ENCODE data around the gene NAT16. TPM values are rescaled to one million over a fixed set of nuclear protein-coding genes. Genes with fewer than 3 reads are reported as not detected.

NAT16 gene
- total and polyA plus RNA-seq, 2 of the 8 experiments (the other 6 are each of a cell fraction or from before 2014, with no cell fraction given): 0.26 to 0.84 TPM

DNA sequence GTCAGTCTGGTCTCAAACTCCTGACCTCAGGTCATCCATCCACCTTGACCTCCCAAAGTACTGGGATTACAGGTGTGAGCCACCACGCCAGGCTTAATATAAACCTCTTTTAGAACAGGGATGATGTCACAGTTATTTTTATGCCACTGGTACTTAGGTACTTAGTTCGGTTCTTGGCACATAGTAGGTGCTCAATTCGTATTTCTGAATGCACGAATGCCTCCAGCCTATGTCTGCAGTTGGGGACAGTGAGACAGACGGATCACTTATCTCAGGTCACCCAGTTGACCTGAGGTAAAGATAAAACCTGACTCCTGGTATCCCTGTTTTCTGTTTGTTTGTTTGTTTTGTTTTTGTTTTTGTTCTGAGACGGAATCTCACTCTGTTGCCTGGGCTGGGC is 6.1 kb upstream of the NAT16 start (continued):
- TF ChIP-seq, protein P1, sequence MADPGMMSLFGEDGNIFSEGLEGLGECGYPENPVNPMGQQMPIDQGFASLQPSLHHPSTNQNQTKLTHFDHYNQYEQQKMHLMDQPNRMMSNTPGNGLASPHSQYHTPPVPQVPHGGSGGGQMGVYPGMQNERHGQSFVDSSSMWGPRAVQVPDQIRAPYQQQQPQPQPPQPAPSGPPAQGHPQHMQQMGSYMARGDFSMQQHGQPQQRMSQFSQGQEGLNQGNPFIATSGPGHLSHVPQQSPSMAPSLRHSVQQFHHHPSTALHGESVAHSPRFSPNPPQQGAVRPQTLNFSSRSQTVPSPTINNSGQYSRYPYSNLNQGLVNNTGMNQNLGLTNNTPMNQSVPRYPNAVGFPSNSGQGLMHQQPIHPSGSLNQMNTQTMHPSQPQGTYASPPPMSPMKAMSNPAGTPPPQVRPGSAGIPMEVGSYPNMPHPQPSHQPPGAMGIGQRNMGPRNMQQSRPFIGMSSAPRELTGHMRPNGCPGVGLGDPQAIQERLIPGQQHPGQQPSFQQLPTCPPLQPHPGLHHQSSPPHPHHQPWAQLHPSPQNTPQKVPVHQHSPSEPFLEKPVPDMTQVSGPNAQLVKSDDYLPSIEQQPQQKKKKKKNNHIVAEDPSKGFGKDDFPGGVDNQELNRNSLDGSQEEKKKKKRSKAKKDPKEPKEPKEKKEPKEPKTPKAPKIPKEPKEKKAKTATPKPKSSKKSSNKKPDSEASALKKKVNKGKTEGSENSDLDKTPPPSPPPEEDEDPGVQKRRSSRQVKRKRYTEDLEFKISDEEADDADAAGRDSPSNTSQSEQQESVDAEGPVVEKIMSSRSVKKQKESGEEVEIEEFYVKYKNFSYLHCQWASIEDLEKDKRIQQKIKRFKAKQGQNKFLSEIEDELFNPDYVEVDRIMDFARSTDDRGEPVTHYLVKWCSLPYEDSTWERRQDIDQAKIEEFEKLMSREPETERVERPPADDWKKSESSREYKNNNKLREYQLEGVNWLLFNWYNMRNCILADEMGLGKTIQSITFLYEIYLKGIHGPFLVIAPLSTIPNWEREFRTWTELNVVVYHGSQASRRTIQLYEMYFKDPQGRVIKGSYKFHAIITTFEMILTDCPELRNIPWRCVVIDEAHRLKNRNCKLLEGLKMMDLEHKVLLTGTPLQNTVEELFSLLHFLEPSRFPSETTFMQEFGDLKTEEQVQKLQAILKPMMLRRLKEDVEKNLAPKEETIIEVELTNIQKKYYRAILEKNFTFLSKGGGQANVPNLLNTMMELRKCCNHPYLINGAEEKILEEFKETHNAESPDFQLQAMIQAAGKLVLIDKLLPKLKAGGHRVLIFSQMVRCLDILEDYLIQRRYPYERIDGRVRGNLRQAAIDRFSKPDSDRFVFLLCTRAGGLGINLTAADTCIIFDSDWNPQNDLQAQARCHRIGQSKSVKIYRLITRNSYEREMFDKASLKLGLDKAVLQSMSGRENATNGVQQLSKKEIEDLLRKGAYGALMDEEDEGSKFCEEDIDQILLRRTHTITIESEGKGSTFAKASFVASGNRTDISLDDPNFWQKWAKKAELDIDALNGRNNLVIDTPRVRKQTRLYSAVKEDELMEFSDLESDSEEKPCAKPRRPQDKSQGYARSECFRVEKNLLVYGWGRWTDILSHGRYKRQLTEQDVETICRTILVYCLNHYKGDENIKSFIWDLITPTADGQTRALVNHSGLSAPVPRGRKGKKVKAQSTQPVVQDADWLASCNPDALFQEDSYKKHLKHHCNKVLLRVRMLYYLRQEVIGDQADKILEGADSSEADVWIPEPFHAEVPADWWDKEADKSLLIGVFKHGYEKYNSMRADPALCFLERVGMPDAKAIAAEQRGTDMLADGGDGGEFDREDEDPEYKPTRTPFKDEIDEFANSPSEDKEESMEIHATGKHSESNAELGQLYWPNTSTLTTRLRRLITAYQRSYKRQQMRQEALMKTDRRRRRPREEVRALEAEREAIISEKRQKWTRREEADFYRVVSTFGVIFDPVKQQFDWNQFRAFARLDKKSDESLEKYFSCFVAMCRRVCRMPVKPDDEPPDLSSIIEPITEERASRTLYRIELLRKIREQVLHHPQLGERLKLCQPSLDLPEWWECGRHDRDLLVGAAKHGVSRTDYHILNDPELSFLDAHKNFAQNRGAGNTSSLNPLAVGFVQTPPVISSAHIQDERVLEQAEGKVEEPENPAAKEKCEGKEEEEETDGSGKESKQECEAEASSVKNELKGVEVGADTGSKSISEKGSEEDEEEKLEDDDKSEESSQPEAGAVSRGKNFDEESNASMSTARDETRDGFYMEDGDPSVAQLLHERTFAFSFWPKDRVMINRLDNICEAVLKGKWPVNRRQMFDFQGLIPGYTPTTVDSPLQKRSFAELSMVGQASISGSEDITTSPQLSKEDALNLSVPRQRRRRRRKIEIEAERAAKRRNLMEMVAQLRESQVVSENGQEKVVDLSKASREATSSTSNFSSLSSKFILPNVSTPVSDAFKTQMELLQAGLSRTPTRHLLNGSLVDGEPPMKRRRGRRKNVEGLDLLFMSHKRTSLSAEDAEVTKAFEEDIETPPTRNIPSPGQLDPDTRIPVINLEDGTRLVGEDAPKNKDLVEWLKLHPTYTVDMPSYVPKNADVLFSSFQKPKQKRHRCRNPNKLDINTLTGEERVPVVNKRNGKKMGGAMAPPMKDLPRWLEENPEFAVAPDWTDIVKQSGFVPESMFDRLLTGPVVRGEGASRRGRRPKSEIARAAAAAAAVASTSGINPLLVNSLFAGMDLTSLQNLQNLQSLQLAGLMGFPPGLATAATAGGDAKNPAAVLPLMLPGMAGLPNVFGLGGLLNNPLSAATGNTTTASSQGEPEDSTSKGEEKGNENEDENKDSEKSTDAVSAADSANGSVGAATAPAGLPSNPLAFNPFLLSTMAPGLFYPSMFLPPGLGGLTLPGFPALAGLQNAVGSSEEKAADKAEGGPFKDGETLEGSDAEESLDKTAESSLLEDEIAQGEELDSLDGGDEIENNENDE (IDR thresholded peaks at IDR 0.05; ENCODE audit: insufficient replicate concordance, low read length): no peak
- no peak for TF ChIP-seq ASH2L (IDR thresholded peaks at IDR 0.05; ENCODE audit: low read length)
- TF ChIP-seq SIN3A (conservative IDR thresholded peaks at IDR 0.05 in 1 of 2, IDR thresholded peaks at IDR 0.05 in 1 of 2; ENCODE audit: low read depth in 1 of 2, low read length in 2 of 2): no peak
- no peak for TF ChIP-seq SAP30 (IDR thresholded peaks at IDR 0.05; ENCODE audit: insufficient read depth, insufficient replicate concordance, low read length)
- TF ChIP-seq CBX8 (IDR thresholded peaks at IDR 0.05; ENCODE audit: borderline replicate concordance, low read depth, low read length): no peak
- no peak for TF ChIP-seq EZH2 (IDR thresholded peaks at IDR 0.05; ENCODE audit: low read depth, low read length, severe bottlenecking)
- no peak for TF ChIP-seq RXRA (IDR thresholded peaks at IDR 0.05; ENCODE audit: insufficient read depth, low read depth, low read length)
- no peak for TF ChIP-seq POU5F1 (IDR thresholded peaks at IDR 0.05; ENCODE audit: low read depth, low read length)

All from H1 (cell line).